ENCODE measurements around the gene KIF18B. TPM values are rescaled to one million over a fixed set of nuclear protein-coding genes. Genes with fewer than 3 reads are reported as not detected.

Gene KIF18B
- total and polyA plus RNA-seq, 10 of the 15 experiments (the other 5 are each of a cell fraction or from before 2014, with no cell fraction given): 2.8 to 46.2 (median 20.5) TPM

- peaks cover 23 to 39% of the 10 kb centered on the region in 2 experiments for H3K27me3 ChIP-seq (replicated peaks in 1 of 2; ENCODE audit: control insufficient read depth in 2 of 2, insufficient read depth in 2 of 2, low read length in 1 of 2)
- H4K20me1 ChIP-seq (ENCODE audit: control insufficient read depth, insufficient read depth): no peaks in the 10 kb centered on the region
- intact Hi-C loops (cut with micrococcal nuclease; ENCODE audit: unreplicated experiment): loop anchor here (5.0 kb wide), 1 partner anchor 56 kb away; no protein-coding TSS in a partner anchor
- POLR2A ChIA-PET: no interaction called here
- H3K4me3 ChIP-seq: no peak overlapping the region
- no peak overlapping the region for H3K9ac ChIP-seq (ENCODE audit: control insufficient read depth, insufficient read depth, low read length)
- WGBS (ENCODE audit: insufficient coverage, insufficient replicate concordance, low lambda C conversion rate, missing lambda C conversion rate): 29% methylated on average over 19 of the region's 21 CpGs
- DNase-seq (ENCODE audit: low read depth, low spot score) (no peak), ATAC-seq (no peak), FAIRE-seq (no peak)
- no peak overlapping the region for H3K4me2 ChIP-seq (ENCODE audit: control insufficient read depth, insufficient read depth)
- no peak for TF ChIP-seq ZSCAN29 (IDR thresholded peaks at IDR 0.05)
- TF ChIP-seq RFX5 (IDR thresholded peaks at IDR 0.05; ENCODE audit: low read depth, low read length): no peak
- TF ChIP-seq NFIC (IDR thresholded peaks at IDR 0.05; ENCODE audit: low read depth, low read length): no peak
- TF ChIP-seq E4F1 (IDR thresholded peaks at IDR 0.05; ENCODE audit: borderline replicate concordance, partially characterized antibody): no peak
- TF ChIP-seq GATAD2B (conservative IDR thresholded peaks at IDR 0.05; ENCODE audit: low read depth): no peak
- H3K36me3 ChIP-seq (ENCODE audit: control insufficient read depth in 2 of 2, insufficient read depth in 2 of 2, low read length in 1 of 2): no peaks in the 10 kb centered on the region
- CTCF ChIA-PET: no interaction called here
- no peaks in the 10 kb centered on the region; the same call in 2 of the 3 replicates for H3K9me3 ChIP-seq (replicated peaks; ENCODE audit: control insufficient read depth, insufficient read depth, low read length)
- peaks cover 6% of the 10 kb centered on the region; the same call in 1 of the 2 replicates for H3K4me1 ChIP-seq (ENCODE audit: control insufficient read depth, insufficient read depth, low read length)
- in situ Hi-C loops (cut with MboI): no loop called here
- H3K79me2 ChIP-seq (ENCODE audit: control insufficient read depth, insufficient read depth, low read length): no peaks in the 10 kb centered on the region
- no peak overlapping the region for H3K27ac ChIP-seq (ENCODE audit: control insufficient read depth, insufficient read depth)
- SMC1A ChIA-PET (ENCODE audit: uncharacterized antibody, unreplicated experiment): no interaction called here
- H2AFZ ChIP-seq (ENCODE audit: control insufficient read depth, low read depth, low read length): no peak overlapping the region
- RAD21 ChIA-PET (ENCODE audit: unreplicated experiment): no interaction called here
- no TSS peak for BruUV-seq (replicated peaks)
Observed at GRCh38 chr17:44966348-44967025, 18.9 kb upstream of the KIF18B start.

Measured in GM12878 (cell line).